ENCODE results near the gene PEG3.

Gene PEG3

GRCh38 chr19:56838909-56839651 is 1.4 kb downstream of the PEG3 start:
- DNase-seq (ENCODE audit: low read depth): no peak

- DNase-seq (ENCODE audit: low read depth): no peak
Measured at GRCh38 chr19:56838024-56838908, 2.3 kb downstream of the PEG3 start.

- DNase-seq (ENCODE audit: low read depth): no peak
Measured at GRCh38 chr19:56837492-56838023, 3.0 kb downstream of the PEG3 start.

GRCh38 chr19:56837004-56837403 is 3.5 kb downstream of the PEG3 start:
- no peak for DNase-seq (ENCODE audit: low read depth)

- no peak for DNase-seq (ENCODE audit: low read depth)
Measured at GRCh38 chr19:56836059-56836458, 4.5 kb downstream of the PEG3 start.

- DNase-seq (ENCODE audit: low read depth): no peak
Measured at GRCh38 chr19:56835401-56835800, 5.1 kb downstream of the PEG3 start.

- DNase-seq (ENCODE audit: low read depth): no peak
Measured at GRCh38 chr19:56834564-56835375, 5.8 kb downstream of the PEG3 start.

GRCh38 chr19:56832352-56832928 is 8.1 kb downstream of the PEG3 start:
- no peak for DNase-seq (ENCODE audit: low read depth)

GRCh38 chr19:56831255-56831654 is 9.3 kb downstream of the PEG3 start:
- DNase-seq (ENCODE audit: low read depth): no peak

GRCh38 chr19:56829596-56829995 is 10.9 kb downstream of the PEG3 start:
- no peak for DNase-seq (ENCODE audit: low read depth)

GRCh38 chr19:56827708-56828107 is 12.8 kb downstream of the PEG3 start:
- DNase-seq (ENCODE audit: low read depth): no peak

GRCh38 chr19:56823956-56824355 is 16.6 kb downstream of the PEG3 start:
- DNase-seq (ENCODE audit: low read depth): no peak

GRCh38 chr19:56823417-56823816 is 17.1 kb downstream of the PEG3 start:
- DNase-seq (ENCODE audit: low read depth): no peak

- DNase-seq (ENCODE audit: low read depth): no peak
Measured at GRCh38 chr19:56822755-56823154, 17.8 kb downstream of the PEG3 start.

GRCh38 chr19:56821675-56822074 is 18.9 kb downstream of the PEG3 start:
- DNase-seq (ENCODE audit: low read depth): no peak

GRCh38 chr19:56821209-56821608 is 19.3 kb downstream of the PEG3 start:
- DNase-seq (ENCODE audit: low read depth): no peak

- DNase-seq (ENCODE audit: low read depth): no peak
Measured at GRCh38 chr19:56819166-56819565, 21.4 kb downstream of the PEG3 start.

GRCh38 chr19:56814656-56815055 is 25.9 kb downstream of the PEG3 start:
- no peak for DNase-seq (ENCODE audit: low read depth)

GRCh38 chr19:56813531-56813930 is 27.0 kb downstream of the PEG3 start:
- DNase-seq (ENCODE audit: low read depth): no peak

- no peak for DNase-seq (ENCODE audit: low read depth)
Measured at GRCh38 chr19:56811480-56811879, 29.0 kb downstream of the PEG3 start.

- DNase-seq (ENCODE audit: low read depth): no peak
Measured at GRCh38 chr19:56810260-56810659, 30.3 kb downstream of the PEG3 start.

All from stimulated activated CD8-positive, alpha-beta memory T cell treated with anti-CD3 and anti-CD28 coated beads, Interleukin-15, amount 100 ng/mL, for 24 hours (primary cell).